IMR-90 (cell line): ENCODE measurements around the gene CHST8. TPM values are rescaled to one million over a fixed set of nuclear protein-coding genes. Genes with fewer than 3 reads are reported as not detected.

Source experiments
- ATAC-seq: fragments of 200-7000 bp; cut with Tn5 transposase; 2 replicates; pipeline ENCODE4 v1.9.1; 2020; ENCODE audit warnings: low read depth, mild to moderate bottlenecking, moderate library complexity
- BruUV-seq: library from RNA; stranded (reverse); fragments of 400-500 nt; replicated peaks from 2 replicates; lab custom pipeline; 2021; lab: Mats Ljungman, UMichigan
- CTCF ChIA-PET: fragments of 300-600 bp; formaldehyde crosslinking; extraction: SDS; loops from one replicate; lab custom pipeline; 2021; ENCODE audit warnings: antibody characterized with exemption; lab: Yijun Ruan, JAX
- POLR2A ChIA-PET: fragments of 300-600 bp; sonication (Branson Sonifier 250); formaldehyde crosslinking; loops from one replicate; lab custom pipeline; 2022; ENCODE audit warnings: antibody characterized with exemption; ENCODE audit not compliant: unreplicated experiment; lab: Charles Lee
- DNase-seq: peaks from one replicate; pipeline ENCODE4 v3.0.0; 2013
- H2AFZ ChIP-seq: replicated peaks from 2 replicates; pipeline ENCODE3; 2013; ENCODE audit warnings: low read length, mild to moderate bottlenecking; ENCODE audit not compliant: poor library complexity
- H2AK5ac ChIP-seq: 2 replicates; pipeline ENCODE4 v1.6.1; 2013; ENCODE audit warnings: low read depth, low read length, inconsistent platforms
- H2AK9ac ChIP-seq: replicated peaks from 2 replicates; pipeline ENCODE3; 2013; ENCODE audit warnings: mild to moderate bottlenecking, low read depth, low read length, moderate library complexity; ENCODE audit not compliant: poor library complexity
- H2BK120ac ChIP-seq: 2 replicates; pipeline ENCODE4 v1.6.1; 2013; ENCODE audit warnings: low read depth, low read length, inconsistent platforms
- H2BK15ac ChIP-seq: 3 replicates; pipeline ENCODE4 v1.6.1; 2013; ENCODE audit warnings: low read depth, low read length, inconsistent platforms
- H2BK20ac ChIP-seq: 2 replicates; pipeline ENCODE4 v1.6.1; 2013; ENCODE audit warnings: low read depth, mild to moderate bottlenecking, inconsistent platforms, low read length, moderate library complexity
- H2BK5ac ChIP-seq: 2 replicates; pipeline ENCODE4 v1.6.1; 2013; ENCODE audit warnings: mild to moderate bottlenecking, low read depth, low read length, inconsistent platforms; ENCODE audit not compliant: poor library complexity, severe bottlenecking
- H3K14ac ChIP-seq: replicated peaks from 2 replicates; pipeline ENCODE4 v1.6.1; 2013; ENCODE audit warnings: low read depth, low read length, inconsistent platforms
- H3K18ac ChIP-seq: 2 replicates; pipeline ENCODE4 v1.6.1; 2013; ENCODE audit warnings: low read depth, low read length, control low read depth
- H3K23ac ChIP-seq: 2 replicates; pipeline ENCODE4 v1.6.1; 2013; ENCODE audit warnings: low read depth, low read length, inconsistent platforms
- H3K27ac ChIP-seq: 2 replicates; pipeline ENCODE4 v1.5.1; 2013; ENCODE audit warnings: mild to moderate bottlenecking, control low read depth, low read length; ENCODE audit not compliant: insufficient read depth
- H3K27me3 ChIP-seq: 2 replicates; pipeline ENCODE4 v1.6.1; 2013; ENCODE audit warnings: low read length; ENCODE audit not compliant: control insufficient read depth, insufficient read depth
- H3K36me3 ChIP-seq: 2 replicates; pipeline ENCODE4 v1.6.1; 2013; ENCODE audit warnings: low read length, mixed read lengths; ENCODE audit not compliant: control insufficient read depth, insufficient read depth
- H3K4ac ChIP-seq: 2 replicates; pipeline ENCODE4 v1.6.1; 2013; ENCODE audit warnings: low read depth, low read length, inconsistent platforms
- H3K4me1 ChIP-seq: 2 replicates; pipeline ENCODE4 v1.6.1; 2013; ENCODE audit warnings: low read length, mixed read lengths; ENCODE audit not compliant: control insufficient read depth, insufficient read depth
- H3K4me2 ChIP-seq: 2 replicates; pipeline ENCODE4 v1.6.1; 2013; ENCODE audit warnings: low read depth, mild to moderate bottlenecking, control low read depth, low read length, moderate library complexity
- H3K4me3 ChIP-seq: 2 replicates; pipeline ENCODE4 v1.5.1; 2013; ENCODE audit warnings: low read depth, mild to moderate bottlenecking, control low read depth, low read length, moderate library complexity; ENCODE audit not compliant: insufficient read depth
- H3K56ac ChIP-seq: 2 replicates; pipeline ENCODE4 v1.6.1; 2013; ENCODE audit warnings: low read length, inconsistent platforms; ENCODE audit not compliant: insufficient read depth; ENCODE audit errors: extremely low read depth
- H3K79me1 ChIP-seq, 2 experiments: 2 replicates each; pipeline ENCODE4 v1.6.1; 2013; ENCODE audit warnings: low read length in 2 of 2, inconsistent platforms in 1 of 2, low read depth in 1 of 2
- H3K9ac ChIP-seq: 2 replicates; pipeline ENCODE4 v1.6.1; 2013; ENCODE audit warnings: low read depth, low read length, control low read depth
- H3K9me1 ChIP-seq: 2 replicates; pipeline ENCODE4 v1.6.1; 2013; ENCODE audit warnings: low read length, inconsistent platforms; ENCODE audit not compliant: insufficient read depth
- H3K9me3 ChIP-seq: 2 replicates; pipeline ENCODE4 v1.6.1; 2013; ENCODE audit warnings: low read length; ENCODE audit not compliant: control insufficient read depth, insufficient read depth
- H4K20me1 ChIP-seq: 2 replicates; pipeline ENCODE4 v1.6.1; 2013; ENCODE audit warnings: low read length, inconsistent platforms; ENCODE audit not compliant: insufficient read depth
- H4K5ac ChIP-seq: 2 replicates; pipeline ENCODE4 v1.6.1; 2013; ENCODE audit warnings: mild to moderate bottlenecking, low read depth, low read length, control low read depth
- H4K8ac ChIP-seq, 2 experiments: 2 replicates each; pipeline ENCODE4 v1.6.1; 2013; ENCODE audit warnings: low read depth in 2 of 2, low read length in 2 of 2, control low read depth in 1 of 2, inconsistent platforms in 1 of 2
- H4K91ac ChIP-seq: 2 replicates; pipeline ENCODE4 v1.6.1; 2013; ENCODE audit warnings: low read depth, low read length, inconsistent platforms; ENCODE audit not compliant: insufficient read depth
- BHLHE40 ChIP-seq: fragments of 150-350 bp; IDR thresholded peaks from 2 replicates; pipeline ENCODE4 v1.6.1; 2016; ENCODE audit warnings: mild to moderate bottlenecking, low read depth, low read length
- CEBPB ChIP-seq: IDR thresholded peaks from 2 replicates; pipeline ENCODE4 v1.6.1; 2012; ENCODE audit warnings: low read depth, low read length, improper control_type of control experiment
- CHD1 ChIP-seq: IDR thresholded peaks from 2 replicates; pipeline ENCODE4 v1.6.1; 2012; ENCODE audit warnings: low read depth, low read length, improper control_type of control experiment
- ELK1 ChIP-seq: fragments of 150-350 bp; IDR thresholded peaks from 2 replicates; pipeline ENCODE4 v1.6.1; 2016; ENCODE audit warnings: low read depth, mild to moderate bottlenecking, low read length, moderate library complexity, borderline replicate concordance
- FOS ChIP-seq: fragments of 150-350 bp; IDR thresholded peaks from 2 replicates; pipeline ENCODE4 v1.6.1; 2016; ENCODE audit warnings: low read depth, low read length
- MAFK ChIP-seq: IDR thresholded peaks from 2 replicates; pipeline ENCODE4 v1.6.1; 2012; ENCODE audit warnings: low read depth, low read length, improper control_type of control experiment
- MAZ ChIP-seq: IDR thresholded peaks from 2 replicates; pipeline ENCODE4 v1.6.1; 2012; ENCODE audit warnings: low read depth, mild to moderate bottlenecking, low read length, improper control_type of control experiment, moderate library complexity, borderline replicate concordance
- NFE2L2 ChIP-seq: fragments of 150-350 bp; IDR thresholded peaks from 2 replicates; pipeline ENCODE4 v1.6.1; 2016; ENCODE audit warnings: low read depth, mild to moderate bottlenecking, low read length
- POLR2A ChIP-seq: IDR thresholded peaks from 2 replicates; pipeline ENCODE4 v1.6.1; 2012; ENCODE audit warnings: mild to moderate bottlenecking, low read depth, low read length
- RAD21 ChIP-seq: IDR thresholded peaks from 2 replicates; pipeline ENCODE4 v1.6.1; 2012; ENCODE audit warnings: low read length, improper control_type of control experiment
- RCOR1 ChIP-seq: IDR thresholded peaks from 2 replicates; pipeline ENCODE4 v1.6.1; 2012; ENCODE audit warnings: mild to moderate bottlenecking, low read length, improper control_type of control experiment; ENCODE audit not compliant: insufficient replicate concordance
- RFX5 ChIP-seq: IDR thresholded peaks from 2 replicates; pipeline ENCODE4 v1.8.0; 2012; ENCODE audit warnings: low read depth, mild to moderate bottlenecking, low read length, moderate library complexity
- USF2 ChIP-seq: fragments of 150-350 bp; IDR thresholded peaks from 2 replicates; pipeline ENCODE4 v1.6.1; 2017; ENCODE audit warnings: mild to moderate bottlenecking, antibody characterized with exemption, low read length, low read depth
- WGBS, 2 experiments: methylation state at CpG; one replicate each; pipeline versions ENCODE4 v1.1.5 to v1.1.7; 2013; ENCODE audit warnings: missing lambda C conversion rate in 2 of 2; ENCODE audit not compliant: insufficient read length in 1 of 2; ENCODE audit errors: extremely low coverage in 2 of 2; 5-methylcytosine and 5-hydroxymethylcytosine counted together
- dilution Hi-C: fragments of 300-500 bp; cut with HindIII; formaldehyde crosslinking; loops from one replicate; pipeline ENCODE4 v1.14.3; 2018; ENCODE audit warnings: low sequenced_read_pairs; ENCODE audit not compliant: unreplicated experiment
- in situ Hi-C: fragments of 300-500 bp; cut with MboI; formaldehyde crosslinking; loops from 3 replicates; pipeline ENCODE4 v1.14.3; 2019; ENCODE audit warnings: low sequenced_read_pairs, inconsistent platforms, mixed read lengths
- intact Hi-C: fragments of 100-400 bp; cut with micrococcal nuclease; formaldehyde crosslinking; loops from 2 replicates; pipeline ENCODE4 v1.10.0; 2022
- polyA plus RNA-seq, 3 experiments: library from polyadenylated mRNA; depleted of rRNA; stranded (reverse); fragments of >200 nt; gene quantifications; 2 replicates each; pipeline ENCODE4 v1.2.3, GENCODE V29; 2012; ENCODE audit warnings: low replicate concordance in 1 of 3
- total RNA-seq: library from RNA; depleted of rRNA; stranded (reverse); fragments of >200 nt; gene quantifications from 2 replicates; pipeline ENCODE4 v1.2.3, GENCODE V29; 2012

The CHST8 gene
- total and polyA plus RNA-seq, 2 of the 4 experiments (the other 2 are of a cell fraction): not detected

GRCh38 chr19:33800012-33800680 lies 178.4 kb downstream of the CHST8 start:
- H3K9me3 ChIP-seq: no peaks in the 10 kb centered on the region
- no TSS peak for BruUV-seq
- no peak overlapping the region for H4K5ac ChIP-seq

More at GRCh38 chr19:33800012-33800680, 178.4 kb downstream of the CHST8 start:
- Histone ChIP-seq H3K79me1 (peaks cover 0 to 5% of the 10 kb centered on the region in 2 experiments; a peak in 1 of 4 replicates), H3K27ac (no peak overlapping the region), H2BK5ac (no peak overlapping the region), H2AFZ (no peak overlapping the region), H3K9me1 (no peaks in the 10 kb centered on the region; the same call in 1 of the 2 replicates), H2BK15ac (no peak overlapping the region), H2BK120ac (no peak overlapping the region), H3K4me2 (no peak overlapping the region), H3K18ac (no peak overlapping the region), H4K8ac (no peak overlapping the region), H4K20me1 (peaks cover 11% of the 10 kb centered on the region; the same call in 1 of the 2 replicates), H2AK5ac (no peak overlapping the region), H2AK9ac (no peak overlapping the region), H3K14ac (no peak overlapping the region), H3K9ac (no peak overlapping the region), H3K4me3 (no peak overlapping the region), H3K4ac (no peak overlapping the region), H3K27me3 (no peaks in the 10 kb centered on the region), H2BK20ac (no peak overlapping the region), H4K91ac (no peak overlapping the region), H3K23ac (no peak overlapping the region), H3K4me1 (no peaks in the 10 kb centered on the region; the same call in 1 of the 2 replicates), H3K36me3 (peaks cover 37% of the 10 kb centered on the region), H3K56ac (no peak overlapping the region)
- WGBS, 2 experiments: 89% methylated on average over 7 of the region's 16 CpGs; no CpG with 5 or more reads in 1 of the 2 experiments
- TF ChIP-seq NFE2L2 (no peak), CEBPB (no peak), ELK1 (no peak), MAFK (no peak), CHD1 (no peak), RCOR1 (no peak), RFX5 (no peak), BHLHE40 (no peak), MAZ (no peak), FOS (no peak), USF2 (no peak), RAD21 (no peak), POLR2A (no peak)
- ATAC-seq: no peak
- in situ Hi-C loops (no loop called here), intact Hi-C loops (no loop called here), dilution Hi-C loops (no loop called here)
- POLR2A ChIA-PET: no interaction called here
- CTCF ChIA-PET: no interaction called here
- no peak for DNase-seq
